Fibroblast of lung (primary cell): Measurements from ENCODE around the gene PRCD. TPM values are rescaled to one million over a fixed set of nuclear protein-coding genes. Genes with fewer than 3 reads are reported as not detected.

Experiments used
- DNase-seq, 2 donors: peaks; one replicate each; pipeline versions ENCODE4 v3.0.0 to v3.0.0-alpha.2; 2010; ENCODE audit warnings: low read depth in 2 of 2
- H2AFZ ChIP-seq: 2 replicates; pipeline ENCODE4 v1.5.1; 2012; ENCODE audit warnings: low read length, control low read depth, inconsistent platforms
- H3K27ac ChIP-seq: 2 replicates; pipeline ENCODE4 v1.5.1; 2011; ENCODE audit warnings: low read length, control low read depth; ENCODE audit not compliant: insufficient read depth
- H3K27me3 ChIP-seq: 2 replicates; pipeline ENCODE4 v1.5.1; 2011; ENCODE audit warnings: mild to moderate bottlenecking, low read length; ENCODE audit not compliant: control insufficient read depth, insufficient read depth
- H3K36me3 ChIP-seq: 2 replicates; pipeline ENCODE4 v1.5.1; 2011; ENCODE audit warnings: low read length; ENCODE audit not compliant: control insufficient read depth, insufficient read depth
- H3K4me1 ChIP-seq: 2 replicates; pipeline ENCODE4 v1.5.1; 2011; ENCODE audit warnings: low read length; ENCODE audit not compliant: control insufficient read depth, insufficient read depth; ENCODE audit errors: extremely low read depth
- H3K4me2 ChIP-seq: 2 replicates; pipeline ENCODE4 v1.5.1; 2011; ENCODE audit warnings: low read length, control low read depth; ENCODE audit not compliant: insufficient read depth; ENCODE audit errors: extremely low read depth
- H3K4me3 ChIP-seq, 4 experiments: fragments of 200-600 bp in 1 of 4; sonication (generic) in 1 of 4; replicated peaks in 1 of 4; 2 replicates each; pipeline ENCODE4 v1.5.1; 2011 to 2016; ENCODE audit warnings: low read length in 4 of 4, low read depth in 3 of 4, mild to moderate bottlenecking in 3 of 4, control low read depth in 2 of 4, inconsistent platforms in 1 of 4, mixed read lengths in 1 of 4; ENCODE audit not compliant: insufficient read depth in 1 of 4; ENCODE audit errors: control extremely low read depth in 1 of 4
- H3K79me2 ChIP-seq: 2 replicates; pipeline ENCODE4 v1.5.1; 2012; ENCODE audit warnings: mild to moderate bottlenecking, low read length, inconsistent platforms; ENCODE audit not compliant: control insufficient read depth, insufficient read depth
- H3K9ac ChIP-seq: 2 replicates; pipeline ENCODE4 v1.5.1; 2011; ENCODE audit warnings: mild to moderate bottlenecking, low read length, control low read depth; ENCODE audit not compliant: insufficient read depth
- H3K9me3 ChIP-seq: 2 replicates; pipeline ENCODE4 v1.5.1; 2012; ENCODE audit warnings: low read depth, low read length; ENCODE audit not compliant: control insufficient read depth, insufficient read depth
- H4K20me1 ChIP-seq: 2 replicates; pipeline ENCODE4 v1.5.1; 2011; ENCODE audit warnings: low read length; ENCODE audit not compliant: control insufficient read depth, insufficient read depth; ENCODE audit errors: extremely low read depth
- CTCF ChIP-seq, 2 donors: IDR thresholded peaks in 1 of 2; conservative IDR thresholded peaks in 1 of 2; 1 replicate in 1 of 2; 2 replicates in 1 of 2; pipeline ENCODE4 v1.5.1; 2011 to 2012; ENCODE audit warnings: low read length in 2 of 2, control low read depth in 1 of 2, inconsistent platforms in 1 of 2, low read depth in 1 of 2, mild to moderate bottlenecking in 1 of 2
- EZH2 ChIP-seq: IDR thresholded peaks from 2 replicates; pipeline ENCODE4 v1.5.1; 2012; ENCODE audit warnings: low read length, control low read depth, mild to moderate bottlenecking; ENCODE audit errors: missing control alignments
- polyA plus RNA-seq, 2 donors: library from polyadenylated mRNA; depleted of rRNA in 1 of 2; stranded (reverse) in 1 of 2; unstranded in 1 of 2; fragments of >200 nt; gene quantifications; 2 replicates each; pipeline ENCODE4 v1.2.1, GENCODE V29; 2011 to 2012; ENCODE audit warnings: missing spikeins in 1 of 2
- total RNA-seq: library from RNA; depleted of rRNA; stranded (reverse); fragments of >200 nt; gene quantifications from 2 replicates; pipeline ENCODE4 v1.2.1, GENCODE V29; 2014

Gene PRCD
- total and polyA plus RNA-seq, 2 donors (not counting 1 experiment from before 2014, with no cell fraction given) = 0.89 to 4.3 TPM

GRCh38 chr17:76498876-76499251, 41.0 kb upstream of the PRCD start:
- DNase-seq = no peak
- H3K4me3 ChIP-seq = no peak overlapping the region
- H2AFZ ChIP-seq = no peak overlapping the region
- no peak overlapping the region for H3K9ac ChIP-seq
- H3K4me2 ChIP-seq = peak overlapping the region; percentile 82
- no peaks in the 10 kb centered on the region for H4K20me1 ChIP-seq
- TF ChIP-seq CTCF (conservative IDR thresholded peaks at IDR 0.05 in 1 of 2, IDR thresholded peaks at IDR 0.05 in 1 of 2; ENCODE audit: low read depth in 1 of 2, low read length in 2 of 2) (no peak), EZH2 (no peak)
- H3K27ac ChIP-seq = peak overlapping the region; percentile 69
- H3K9me3 ChIP-seq = no peaks in the 10 kb centered on the region
- H3K79me2 ChIP-seq = no peaks in the 10 kb centered on the region
- H3K36me3 ChIP-seq = no peaks in the 10 kb centered on the region
- no peaks in the 10 kb centered on the region for H3K27me3 ChIP-seq
- H3K4me1 ChIP-seq = peaks cover 18% of the 10 kb centered on the region

GRCh38 chr17:76499267-76499667, 40.6 kb upstream of the PRCD start:
- no peak overlapping the region for H3K4me2 ChIP-seq
- no peak overlapping the region for H3K27ac ChIP-seq
- H3K4me3 ChIP-seq = no peak overlapping the region
- no peak overlapping the region for H3K9ac ChIP-seq
- peaks cover 18% of the 10 kb centered on the region for H3K4me1 ChIP-seq
- no peak for DNase-seq
- H3K79me2 ChIP-seq = no peaks in the 10 kb centered on the region
- no peaks in the 10 kb centered on the region for H4K20me1 ChIP-seq
- TF ChIP-seq CTCF (conservative IDR thresholded peaks at IDR 0.05 in 1 of 2, IDR thresholded peaks at IDR 0.05 in 1 of 2; ENCODE audit: low read depth in 1 of 2, low read length in 2 of 2) (no peak), EZH2 (no peak)
- H2AFZ ChIP-seq = no peak overlapping the region
- H3K36me3 ChIP-seq = no peaks in the 10 kb centered on the region
- no peaks in the 10 kb centered on the region for H3K9me3 ChIP-seq
- H3K27me3 ChIP-seq = no peaks in the 10 kb centered on the region

- no peak overlapping the region for H3K9ac ChIP-seq
- no peaks in the 10 kb centered on the region for H3K79me2 ChIP-seq
- no peaks in the 10 kb centered on the region for H3K27me3 ChIP-seq
- H2AFZ ChIP-seq = no peak overlapping the region
- H3K27ac ChIP-seq = no peak overlapping the region
- peaks cover 18% of the 10 kb centered on the region for H3K4me1 ChIP-seq
- no peaks in the 10 kb centered on the region for H3K36me3 ChIP-seq
- no peaks in the 10 kb centered on the region for H3K9me3 ChIP-seq
- TF ChIP-seq CTCF (conservative IDR thresholded peaks at IDR 0.05 in 1 of 2, IDR thresholded peaks at IDR 0.05 in 1 of 2; ENCODE audit: low read depth in 1 of 2, low read length in 2 of 2) = no peak
- H3K4me2 ChIP-seq = peak overlapping the region; percentile 80
- DNase-seq = no peak
- H3K4me3 ChIP-seq = peak overlapping the region in 3 of 4 experiments; percentile 39 to 57 (median 54)
- no peaks in the 10 kb centered on the region for H4K20me1 ChIP-seq
Measured at GRCh38 chr17:76500074-76500746, 39.6 kb upstream of the PRCD start.
